IPS-18c (cell line): ENCODE measurements around the gene LINC00305.

Experiments used
- H3K4me3 ChIP-seq: 2 replicates; pipeline ENCODE4 v1.7.0; 2013; ENCODE audit warnings: low read depth, mild to moderate bottlenecking, low read length, moderate library complexity; ENCODE audit not compliant: insufficient read depth
- H3K9me3 ChIP-seq: one replicate; pipeline ENCODE4 v1.6.1; 2013; ENCODE audit warnings: mild to moderate bottlenecking, low read length, moderate library complexity; ENCODE audit not compliant: control insufficient read depth, insufficient read depth

The LINC00305 gene

DNA sequence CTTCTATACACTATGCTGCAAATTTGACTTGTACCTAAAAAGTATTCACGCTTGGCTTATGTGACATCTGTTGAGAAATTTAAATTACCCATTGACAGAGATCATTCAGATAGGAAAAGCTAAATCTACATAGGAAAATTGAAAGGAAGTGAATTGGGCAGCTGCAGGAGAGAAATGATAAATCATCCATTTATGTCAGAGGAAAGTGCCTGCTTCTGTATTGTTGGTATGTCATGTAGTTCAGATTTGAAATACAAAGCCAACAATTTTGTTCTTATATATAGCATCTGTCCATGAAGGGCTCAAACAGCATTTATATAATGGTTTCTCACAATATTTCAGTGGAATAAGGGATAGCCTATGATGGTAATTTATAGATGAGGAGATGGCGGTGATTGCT is 17.6 kb downstream of the LINC00305 start:
- H3K4me3 ChIP-seq, result no peak overlapping the region
- H3K9me3 ChIP-seq, result no peaks in the 10 kb centered on the region

DNA sequence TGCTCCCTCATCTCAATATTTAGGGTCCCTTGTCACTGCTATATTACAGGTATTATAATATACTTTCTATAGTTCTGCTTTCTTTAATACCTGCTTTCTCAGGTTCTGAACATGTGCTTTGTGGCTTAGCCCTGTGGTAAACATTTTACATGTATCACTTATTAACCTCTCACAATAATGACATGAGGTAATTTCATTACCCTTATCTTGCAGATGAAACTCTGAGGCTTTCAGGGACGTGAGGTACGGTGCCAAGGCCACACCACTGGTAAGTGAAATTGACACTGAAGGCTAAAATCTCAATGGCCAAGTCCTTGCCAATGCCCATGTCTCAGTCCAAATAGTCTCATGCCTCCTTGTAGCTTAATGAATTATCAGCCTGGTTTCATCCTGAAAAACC is 21.7 kb downstream of the LINC00305 start:
- Histone ChIP-seq H3K4me3 (no peak overlapping the region), H3K9me3 (no peaks in the 10 kb centered on the region)

DNA sequence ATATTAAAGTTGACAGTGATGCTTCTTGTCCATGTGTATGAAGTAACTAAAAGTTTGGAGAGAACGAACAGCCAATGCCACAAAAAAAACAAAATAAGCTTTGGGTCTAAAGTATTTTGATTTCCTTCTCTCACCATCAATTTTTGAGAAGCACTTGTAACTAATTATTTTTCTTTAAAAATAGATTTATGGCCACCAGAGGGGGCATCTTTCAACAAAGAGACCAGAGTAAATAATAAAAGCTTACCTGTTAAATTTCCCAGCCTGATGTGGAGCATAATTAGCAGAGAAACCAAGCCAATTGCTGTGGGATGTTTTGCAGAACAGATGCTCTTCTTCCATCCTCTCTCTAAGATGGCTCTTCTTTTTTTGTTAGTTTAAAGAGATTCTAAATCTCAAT is 29.0 kb downstream of the LINC00305 start:
- Histone ChIP-seq H3K9me3 (no peaks in the 10 kb centered on the region), H3K4me3 (no peak overlapping the region)

DNA sequence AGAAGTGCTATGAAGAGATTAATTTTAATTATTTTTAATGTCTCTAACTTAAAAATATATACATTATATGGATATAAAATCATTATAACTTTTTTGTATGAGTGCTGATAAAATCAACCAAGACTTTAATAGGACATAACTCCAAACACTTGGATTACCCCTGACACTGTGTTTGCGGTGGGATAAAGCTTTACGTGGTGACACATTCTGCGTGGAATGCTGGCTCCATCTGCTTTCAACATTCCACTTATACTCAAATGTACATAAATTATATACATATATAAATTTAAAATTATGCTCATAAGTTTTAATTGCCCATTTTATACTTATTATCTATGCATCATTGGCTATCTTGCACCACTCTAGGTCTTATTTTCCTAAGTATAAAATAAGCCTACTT is 30.5 kb downstream of the LINC00305 start:
- Histone ChIP-seq H3K4me3 (no peak overlapping the region), H3K9me3 (no peaks in the 10 kb centered on the region)

DNA sequence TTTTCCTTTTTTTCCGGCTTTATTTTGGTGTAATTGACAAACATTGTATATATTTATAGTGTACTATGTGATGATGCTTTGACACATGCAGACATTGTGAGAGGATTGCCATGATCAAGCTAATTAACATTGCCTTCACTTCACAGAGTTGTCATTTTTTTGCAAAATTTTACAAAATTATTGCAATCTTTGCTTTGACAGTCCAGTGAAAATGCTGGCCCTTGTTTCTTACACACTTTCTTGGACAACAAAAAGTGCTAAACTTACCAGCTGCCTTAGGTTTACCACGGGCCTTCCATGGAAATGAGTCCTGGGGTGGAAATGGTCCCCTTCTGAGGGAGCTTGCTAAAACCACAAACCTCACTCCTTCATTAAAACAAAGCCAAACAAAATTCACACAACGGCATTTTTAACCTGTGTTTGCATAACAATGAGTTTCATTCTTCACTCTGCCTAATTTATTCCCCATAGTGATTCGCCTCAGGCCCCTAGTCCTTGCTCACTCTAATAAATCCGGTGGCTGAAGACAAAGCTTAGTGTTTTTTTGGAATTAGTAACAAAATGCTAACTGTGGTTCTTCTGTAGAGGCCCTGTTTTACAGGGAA is 32.2 kb downstream of the LINC00305 start:
- H3K4me3 ChIP-seq, result no peak overlapping the region

DNA sequence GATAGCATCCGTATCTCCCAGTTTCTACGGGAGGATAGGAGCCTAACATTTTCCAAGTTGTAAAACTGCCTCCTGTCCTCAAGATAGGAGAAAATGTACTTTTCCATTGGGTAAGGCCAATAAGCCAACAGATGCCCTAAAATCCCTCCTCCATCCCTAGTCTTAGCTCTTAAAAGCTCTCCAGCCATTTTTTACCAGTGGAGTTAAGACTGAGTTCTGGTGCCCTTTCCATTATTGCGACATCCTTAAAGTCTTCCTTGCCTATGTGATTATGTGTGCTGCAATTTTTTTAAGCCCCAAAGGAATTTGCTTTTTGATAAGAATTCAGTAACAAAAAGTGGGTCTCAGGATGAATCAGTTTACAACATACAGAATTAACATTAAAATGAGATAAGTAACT is 33.0 kb downstream of the LINC00305 start:
- Histone ChIP-seq H3K9me3 (no peaks in the 10 kb centered on the region), H3K4me3 (no peak overlapping the region)

More for the DNA sequence above, 32.2 kb downstream of the LINC00305 start:
- no peaks in the 10 kb centered on the region for H3K9me3 ChIP-seq

DNA sequence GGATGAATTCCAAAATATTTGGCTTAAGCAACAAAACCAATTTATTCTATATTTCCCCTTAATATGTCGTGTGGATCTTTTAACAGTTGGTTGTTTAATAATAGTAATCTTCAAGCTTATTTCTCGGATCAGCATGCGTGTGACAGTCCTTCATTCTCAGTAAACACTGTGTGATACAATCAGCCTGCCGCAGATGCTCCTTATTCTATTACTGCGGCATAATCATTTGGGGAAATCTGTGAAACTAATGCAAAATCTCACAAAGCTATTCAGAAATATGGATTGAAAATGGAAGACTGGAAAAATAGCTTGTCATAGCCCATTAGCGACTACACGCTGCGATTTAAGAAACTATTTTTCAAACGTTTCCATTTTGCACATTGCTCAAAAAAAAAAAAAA is 36.9 kb downstream of the LINC00305 start:
- peaks cover 5% of the 10 kb centered on the region for H3K9me3 ChIP-seq
- no peak overlapping the region for H3K4me3 ChIP-seq

DNA sequence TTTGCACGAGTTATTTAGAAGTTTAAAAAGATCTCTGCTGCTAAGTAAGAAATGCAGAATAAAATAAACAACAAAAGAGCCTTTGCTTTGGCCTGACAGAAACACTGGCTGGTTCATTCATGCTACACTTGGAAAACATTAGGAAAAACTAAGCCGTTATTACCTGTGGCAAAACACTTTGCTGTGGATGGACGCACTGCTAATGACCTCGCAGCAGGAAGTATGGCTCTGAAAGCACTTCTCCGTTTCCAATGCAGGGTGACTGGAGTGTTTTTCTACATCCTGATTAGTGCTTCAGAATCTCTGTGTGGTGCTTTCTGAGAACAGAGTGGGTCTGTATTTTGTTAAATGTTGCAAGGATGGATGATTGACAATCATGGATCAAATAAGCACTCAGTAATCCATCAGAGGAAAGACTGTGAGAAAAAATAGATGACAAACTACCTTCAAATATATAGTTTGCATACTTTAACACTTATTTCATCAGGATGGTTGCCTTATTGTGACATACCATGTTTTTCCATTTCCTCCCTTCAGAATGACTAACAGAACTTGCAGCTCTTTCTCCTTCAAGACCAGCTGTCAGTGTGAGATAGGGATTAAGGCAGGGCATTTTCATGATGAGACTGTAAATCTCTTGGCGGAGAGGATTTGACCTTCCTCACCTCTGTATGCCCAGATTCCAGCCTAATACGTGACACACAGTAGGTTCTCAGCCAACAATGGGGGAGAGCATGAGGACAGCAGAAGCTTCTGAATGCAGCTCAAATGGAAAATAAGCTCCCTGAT is 38.0 kb downstream of the LINC00305 start:
- H3K9me3 ChIP-seq, result peaks cover 5% of the 10 kb centered on the region
- no peak overlapping the region for H3K4me3 ChIP-seq

DNA sequence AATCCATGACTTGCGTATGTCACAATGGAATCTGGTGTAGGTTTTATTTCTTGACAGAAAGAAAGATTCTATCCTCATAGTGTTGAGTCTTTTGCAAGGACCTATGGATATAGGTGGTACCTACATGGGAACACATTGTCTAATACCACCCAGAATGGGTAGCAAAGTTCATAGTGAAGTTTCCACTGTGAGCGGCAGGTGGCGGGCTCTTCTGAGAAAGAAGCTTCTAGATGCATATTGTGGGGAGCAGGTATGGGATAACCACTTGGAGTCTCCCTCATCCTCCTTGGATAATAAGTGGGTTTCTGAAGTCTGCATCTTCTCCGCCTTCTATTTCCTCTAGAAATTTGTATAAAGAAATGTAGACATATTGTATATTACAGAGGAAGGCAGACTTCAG is 44.9 kb downstream of the LINC00305 start:
- H3K9me3 ChIP-seq, result peaks cover 5% of the 10 kb centered on the region
- H3K4me3 ChIP-seq, result no peak overlapping the region

DNA sequence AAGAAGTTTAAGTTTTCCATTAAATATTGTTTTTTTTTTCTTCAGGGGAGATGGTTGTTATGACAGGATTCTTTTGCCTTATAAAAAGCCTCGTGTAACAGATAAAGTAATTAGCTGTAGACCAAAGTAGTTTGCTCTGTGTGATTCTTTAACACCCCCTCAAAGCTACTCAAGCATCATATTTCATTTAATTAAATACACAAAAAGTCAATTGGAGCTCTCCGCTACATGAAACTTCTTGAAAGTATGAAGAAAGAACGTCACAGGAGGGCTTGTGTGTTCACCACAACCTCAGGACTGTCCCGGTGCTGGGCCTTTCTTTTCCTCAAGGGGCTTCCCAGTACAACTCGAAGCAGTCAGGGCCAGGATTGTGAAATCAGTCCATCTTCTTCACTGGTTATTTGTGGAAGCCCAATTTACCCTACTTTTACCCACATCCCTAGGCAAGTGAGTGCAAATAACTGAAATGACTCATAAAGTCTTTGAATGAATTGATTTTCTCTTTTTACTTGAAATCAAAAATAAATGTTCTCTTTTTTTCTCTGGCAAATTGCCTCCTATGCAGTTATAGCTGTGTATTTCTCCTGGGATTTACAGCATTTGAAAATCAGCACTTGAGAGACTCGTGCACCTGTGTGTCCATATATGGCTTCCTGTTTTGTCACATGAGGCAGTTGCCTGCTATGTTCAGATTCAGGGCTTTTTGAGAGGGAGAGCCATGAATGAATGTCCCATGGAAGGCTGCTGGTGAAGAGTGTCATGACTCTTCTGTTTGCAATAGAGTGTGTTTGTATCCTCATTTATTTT is 48.6 kb downstream of the LINC00305 start:
- Histone ChIP-seq H3K9me3 (no peaks in the 10 kb centered on the region), H3K4me3 (no peak overlapping the region)

DNA sequence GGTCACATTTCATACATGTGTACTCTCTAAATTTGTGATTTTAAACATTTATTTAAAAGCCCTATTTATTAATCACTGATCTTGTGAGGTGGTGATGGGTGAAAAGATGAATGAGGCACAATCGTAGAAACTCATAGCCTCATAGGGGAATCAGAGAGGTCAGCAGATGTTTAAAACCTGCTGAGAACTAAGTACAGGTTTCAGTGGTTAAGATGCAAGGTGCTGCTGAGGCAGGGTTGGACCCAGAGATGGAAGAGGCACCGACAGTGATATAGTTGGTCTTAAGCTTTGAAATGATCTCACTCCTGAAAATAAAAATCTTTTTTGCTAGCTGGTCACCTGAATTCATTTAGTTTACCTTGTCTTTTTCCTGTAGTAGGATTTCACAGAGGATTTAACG is 49.6 kb downstream of the LINC00305 start:
- H3K4me3 ChIP-seq, result no peak overlapping the region
- H3K9me3 ChIP-seq, result no peaks in the 10 kb centered on the region

DNA sequence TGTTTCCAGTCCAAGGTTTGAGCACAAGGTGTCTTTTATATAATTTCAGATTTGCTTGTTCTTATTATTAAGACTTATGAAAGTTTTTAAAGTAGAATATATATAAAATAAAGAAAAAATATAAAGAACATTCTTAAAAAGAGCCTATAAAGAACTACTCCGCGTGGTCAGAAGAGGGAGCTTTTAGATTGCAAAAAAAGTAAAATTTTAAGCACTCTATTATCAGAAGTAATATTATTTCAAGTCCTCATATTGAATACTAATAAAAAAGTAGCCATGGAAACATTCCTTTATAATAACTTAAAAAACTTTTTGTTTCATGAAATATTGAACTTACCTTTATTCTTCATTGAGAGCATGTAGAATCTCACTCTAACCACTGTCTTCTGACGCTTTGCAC is 51.4 kb downstream of the LINC00305 start:
- no peak overlapping the region for H3K4me3 ChIP-seq
- no peaks in the 10 kb centered on the region for H3K9me3 ChIP-seq

DNA sequence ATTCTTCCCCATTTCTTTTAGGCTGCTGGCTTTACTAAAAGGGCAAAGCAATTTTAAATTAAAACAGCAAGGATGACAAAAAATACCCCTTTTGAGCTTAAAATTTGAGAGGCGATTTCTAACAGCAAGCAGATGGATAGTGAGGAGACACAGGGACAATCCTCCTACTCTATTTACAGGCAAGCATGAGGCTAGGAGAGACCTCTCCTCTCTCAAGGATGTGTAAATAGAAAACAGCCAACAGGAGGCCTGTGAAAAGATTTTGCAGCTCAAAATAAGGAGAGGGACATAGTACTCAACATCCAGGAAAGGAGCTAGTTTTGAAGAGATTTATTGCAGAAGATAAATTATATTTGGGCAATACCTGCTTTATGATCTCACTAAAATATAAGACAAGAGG is 53.8 kb downstream of the LINC00305 start:
- Histone ChIP-seq H3K9me3 (no peaks in the 10 kb centered on the region), H3K4me3 (no peak overlapping the region)

DNA sequence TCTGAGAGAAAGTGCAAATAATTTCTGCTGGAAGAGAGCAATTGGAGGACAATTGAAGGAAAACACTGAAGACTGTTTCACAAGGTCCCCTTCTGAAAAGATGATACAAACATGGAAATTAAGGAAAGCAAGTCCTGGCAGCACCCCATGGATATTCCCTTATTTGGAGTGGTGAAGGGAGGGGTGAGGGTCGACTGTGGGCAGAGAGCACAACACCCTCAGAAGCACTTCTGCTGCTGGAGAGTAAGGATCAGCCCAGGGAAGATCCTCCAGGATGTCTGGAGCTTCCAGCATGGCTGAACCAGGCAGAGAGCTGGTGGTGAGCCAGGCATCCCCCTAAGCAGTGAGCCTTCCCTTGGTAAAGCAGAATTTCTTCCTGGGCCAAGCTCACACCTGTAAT is 54.7 kb downstream of the LINC00305 start:
- H3K9me3 ChIP-seq, result no peaks in the 10 kb centered on the region

DNA sequence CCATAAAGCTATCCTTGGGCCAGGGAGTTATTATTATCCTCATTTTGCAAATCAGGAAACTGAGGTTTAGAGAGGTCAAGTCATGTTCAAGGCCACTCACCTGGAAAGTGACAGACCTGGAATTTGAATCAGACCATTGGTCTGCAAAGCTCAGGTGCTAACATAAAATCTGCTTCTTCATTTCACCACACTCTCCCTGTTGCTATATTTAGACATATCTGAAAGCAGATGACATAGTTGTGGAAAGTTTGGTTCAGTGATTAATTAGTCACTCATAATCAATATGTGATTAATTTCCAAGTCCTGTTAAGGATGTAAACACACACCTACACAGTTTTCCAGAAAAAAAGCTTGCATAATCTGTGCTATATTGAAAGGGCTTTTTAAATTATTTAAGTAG is 57.4 kb downstream of the LINC00305 start:
- Histone ChIP-seq H3K9me3 (no peaks in the 10 kb centered on the region), H3K4me3 (no peak overlapping the region)

More for the DNA sequence above, 54.7 kb downstream of the LINC00305 start:
- H3K4me3 ChIP-seq, result no peak overlapping the region

DNA sequence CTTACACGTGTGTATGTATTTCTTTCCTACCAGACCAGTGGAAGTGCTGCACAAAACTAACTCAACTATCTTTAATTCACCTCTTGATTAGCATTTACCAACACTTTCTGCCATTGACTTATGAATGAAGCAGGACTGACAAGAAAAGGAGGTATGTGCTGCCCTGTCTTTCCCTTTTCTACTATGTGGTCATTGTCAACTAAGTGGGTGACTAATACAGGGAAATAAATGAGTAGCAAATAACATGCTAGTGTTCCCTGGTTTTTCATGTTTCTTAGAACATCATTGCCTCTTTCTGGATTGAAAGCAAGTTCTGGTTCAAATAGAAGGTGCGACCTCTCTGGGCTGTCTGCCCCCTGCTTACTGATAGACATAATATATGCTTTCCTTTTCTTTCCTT is 58.0 kb downstream of the LINC00305 start:
- Histone ChIP-seq H3K4me3 (no peak overlapping the region), H3K9me3 (no peaks in the 10 kb centered on the region)

DNA sequence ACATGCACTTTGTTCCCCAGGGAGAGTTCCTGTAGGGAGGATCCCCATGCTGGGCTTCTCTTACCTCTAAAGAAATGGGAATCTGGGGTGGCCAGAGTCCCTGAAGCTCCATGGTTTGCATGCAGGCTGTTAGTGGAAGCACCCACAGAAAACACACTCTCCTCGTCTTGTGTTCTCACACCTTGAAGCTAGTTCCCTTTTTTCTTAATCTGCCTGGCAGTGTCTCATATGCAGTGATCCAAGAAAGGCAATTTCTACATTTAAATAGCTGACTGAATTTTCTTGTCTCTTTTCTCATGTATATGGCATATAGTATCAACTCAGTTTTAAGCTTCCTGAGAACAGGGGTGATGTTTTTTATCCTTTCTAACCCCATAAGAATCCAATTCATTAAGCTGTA is 65.0 kb downstream of the LINC00305 start:
- Histone ChIP-seq H3K9me3 (no peaks in the 10 kb centered on the region), H3K4me3 (no peak overlapping the region)

DNA sequence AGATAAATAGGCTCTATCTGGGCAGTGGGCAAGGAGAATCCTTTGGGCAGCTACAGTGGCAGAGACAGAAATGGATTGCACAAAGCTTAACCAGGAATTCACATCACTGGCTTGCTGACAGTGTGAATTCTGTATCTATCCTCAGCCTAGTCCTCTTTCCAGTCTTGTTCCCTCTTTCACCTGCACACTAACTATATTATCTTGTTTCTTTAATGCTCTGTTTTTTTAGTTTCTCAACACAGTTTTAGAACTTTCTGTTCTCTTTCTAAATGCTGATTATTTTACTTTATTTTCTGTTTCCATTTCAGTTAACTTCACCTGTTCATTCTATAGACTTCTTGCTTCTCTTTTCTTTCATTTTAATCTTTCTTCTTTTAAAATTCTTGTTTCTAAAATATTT is 66.4 kb downstream of the LINC00305 start:
- H3K9me3 ChIP-seq, result no peaks in the 10 kb centered on the region

More for the DNA sequence above, 66.4 kb downstream of the LINC00305 start:
- H3K4me3 ChIP-seq, result no peak overlapping the region
